Upper lobe of right lung (tissue), 1 donor: ENCODE results near the gene CACNA1B. TPM values are rescaled to one million over a fixed set of nuclear protein-coding genes. Genes with fewer than 3 reads are reported as not detected.
"Not testable (repeated sequence)": the region's sequence is repeated elsewhere in the genome, so short reads cannot be mapped to it uniquely, and the experiment has no call there.

ENCODE experiments used
- ATAC-seq: fragments of 200-7000 bp; cut with Tn5 transposase; one replicate; pipeline ENCODE4 v1.9.1; 2020; ENCODE audit warnings: mild to moderate bottlenecking, moderate library complexity
- DNase-seq: peaks from one replicate; pipeline ENCODE4 v3.0.0-alpha.2; 2020
- H3K27ac ChIP-seq: fragments of 200-600 bp; one replicate; pipeline ENCODE4 v1.8.0; 2022
- H3K27me3 ChIP-seq: fragments of 200-600 bp; one replicate; pipeline ENCODE4 v1.8.0; 2022; ENCODE audit warnings: mild to moderate bottlenecking
- H3K36me3 ChIP-seq: fragments of 200-600 bp; one replicate; pipeline ENCODE4 v1.8.0; 2022
- H3K4me1 ChIP-seq: fragments of 200-600 bp; one replicate; pipeline ENCODE4 v1.8.0; 2022
- H3K4me3 ChIP-seq: fragments of 200-600 bp; one replicate; pipeline ENCODE4 v1.8.0; 2022; ENCODE audit warnings: mild to moderate bottlenecking
- H3K9me3 ChIP-seq: fragments of 200-600 bp; one replicate; pipeline ENCODE4 v1.8.0; 2022
- CTCF ChIP-seq: fragments of 200-600 bp; IDR thresholded peaks from one replicate; pipeline ENCODE4 v1.8.0; 2022; ENCODE audit warnings: antibody characterized with exemption
- intact Hi-C: fragments of 100-400 bp; cut with DNase I; formaldehyde crosslinking; loops from one replicate; pipeline ENCODE4 v1.11.0; 2022
- total RNA-seq: library from RNA; stranded (reverse); fragmentation: NEBNext Ultra II Directional; extraction: Animal tissue kit (Norgen Biotek cat#: 25700); gene quantifications from one replicate; pipeline ENCODE4 v1.2.1, GENCODE V29; 2021
- donor health status: DM: no; HTN: yes; CAD: no; lungs with severe emphysema.

CACNA1B gene
- total RNA-seq, 1 donor from 2014 or later = 0.29 TPM

- peak; percentile 60 for DNase-seq
- Histone ChIP-seq H3K27me3 (peaks cover 16% of the 10 kb centered on the region), H3K27ac (no peak overlapping the region), H3K36me3 (no peaks in the 10 kb centered on the region), H3K4me1 (no peaks in the 10 kb centered on the region), H3K9me3 (no peaks in the 10 kb centered on the region), H3K4me3 (no peak overlapping the region)
- intact Hi-C loops = no loop called here
- no peak for ATAC-seq
- TF ChIP-seq CTCF = no peak
Observed at GRCh38 chr9:138103849-138104206, 226.2 kb downstream of the CACNA1B start.

DNA sequence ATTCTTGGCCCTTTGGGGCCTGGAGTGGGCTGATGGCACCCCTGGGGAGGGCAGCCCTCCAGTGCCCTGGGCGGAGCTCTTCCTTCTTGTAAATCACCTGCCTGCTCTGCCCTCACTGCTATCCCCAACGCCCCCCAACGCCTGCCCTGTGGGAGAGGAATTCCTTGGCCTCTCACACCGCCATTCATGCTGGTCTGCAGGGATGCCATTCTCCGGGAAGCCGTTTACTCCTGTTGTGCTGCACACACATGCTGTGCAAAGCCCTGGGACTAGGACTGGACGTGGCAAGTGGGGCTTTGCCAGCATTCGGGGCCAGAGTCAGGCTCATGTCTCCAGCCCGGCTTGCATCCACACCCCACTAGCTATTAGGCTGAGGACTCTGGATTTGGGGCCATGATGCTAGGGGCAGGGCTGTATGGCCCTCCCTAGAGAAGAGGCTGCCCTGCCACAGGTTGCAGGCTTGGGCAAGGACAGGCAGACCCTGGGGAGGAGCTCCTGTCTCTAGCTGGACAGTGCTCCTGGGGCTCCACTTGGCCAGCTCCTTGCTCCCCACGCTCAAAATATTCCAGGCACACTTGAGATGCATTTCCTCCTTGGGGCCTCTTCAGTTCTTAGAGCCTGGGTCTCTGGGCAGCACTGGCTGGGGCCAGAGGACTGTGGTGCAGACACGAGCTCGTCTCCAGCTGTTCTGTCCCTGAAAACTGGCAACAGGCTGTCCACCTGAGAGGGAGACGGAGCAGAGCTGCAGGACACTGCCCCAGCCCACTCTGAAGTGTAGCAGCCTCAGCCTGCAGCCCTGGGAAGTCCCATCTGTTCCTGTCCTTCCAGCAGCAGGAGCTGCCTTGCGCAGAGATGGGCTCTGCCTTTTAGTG is 226.9 kb downstream of the CACNA1B start:
- ATAC-seq = no peak
- H3K4me3 ChIP-seq = no peak overlapping the region
- no peaks in the 10 kb centered on the region for H3K9me3 ChIP-seq
- H3K4me1 ChIP-seq = no peaks in the 10 kb centered on the region
- H3K27me3 ChIP-seq = peaks cover 16% of the 10 kb centered on the region
- TF ChIP-seq CTCF = no peak
- intact Hi-C loops = no loop called here
- peak; percentile 58 for DNase-seq
- H3K27ac ChIP-seq = no peak overlapping the region
- H3K36me3 ChIP-seq = no peaks in the 10 kb centered on the region

- Histone ChIP-seq H3K36me3 (no peaks in the 10 kb centered on the region), H3K27ac (no peak overlapping the region), H3K4me1 (no peaks in the 10 kb centered on the region), H3K9me3 (no peaks in the 10 kb centered on the region), H3K4me3 (no peak overlapping the region), H3K27me3 (peaks cover 16% of the 10 kb centered on the region)
- no peak for ATAC-seq
- intact Hi-C loops = no loop called here
- DNase-seq = no peak
- TF ChIP-seq CTCF = no peak
Observed at GRCh38 chr9:138105123-138105415, 227.5 kb downstream of the CACNA1B start.

DNA sequence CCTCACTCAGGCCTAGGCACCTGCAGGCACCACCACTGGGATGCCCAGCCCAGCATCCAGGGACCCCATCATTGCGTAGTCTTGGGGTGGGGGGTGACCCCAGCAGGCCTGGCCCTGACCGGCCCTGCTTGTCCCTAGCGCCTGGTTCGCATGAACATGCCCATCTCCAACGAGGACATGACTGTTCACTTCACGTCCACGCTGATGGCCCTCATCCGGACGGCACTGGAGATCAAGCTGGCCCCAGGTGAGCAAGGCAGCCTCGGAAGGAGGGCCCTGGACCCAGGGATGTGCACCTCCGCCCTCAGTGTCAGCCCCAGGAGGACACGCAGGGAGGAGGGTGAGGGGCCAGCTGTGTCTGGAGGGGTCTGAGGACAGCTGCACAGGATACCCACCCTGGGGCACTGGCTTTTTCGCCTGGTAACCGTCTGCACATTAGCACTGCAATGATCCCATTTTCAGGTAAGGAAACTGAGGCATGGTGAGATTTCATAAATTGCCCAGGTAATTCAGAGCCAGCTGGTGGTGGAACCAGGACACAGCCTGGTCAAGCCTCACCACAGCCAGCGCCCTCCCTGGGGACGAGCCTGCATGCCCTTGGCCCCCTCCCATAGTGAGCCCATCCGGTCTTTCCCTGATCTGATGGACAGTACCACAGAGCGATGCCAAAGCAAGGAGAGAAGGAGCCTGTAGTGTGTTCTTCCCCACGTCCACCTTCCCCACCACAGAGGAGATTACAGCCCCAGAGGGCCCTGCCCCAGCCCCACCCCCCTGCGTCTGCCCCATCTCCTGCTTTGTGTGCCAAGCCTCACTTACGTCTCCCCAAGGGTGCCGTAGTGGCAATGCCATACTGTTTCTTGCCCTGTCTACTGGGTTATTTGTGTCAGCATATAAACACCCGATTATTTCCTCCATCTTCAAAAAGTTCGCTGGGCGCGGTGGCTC is 228.3 kb downstream of the CACNA1B start:
- peak; percentile 19 for ATAC-seq
- TF ChIP-seq CTCF = no peak

DNA sequence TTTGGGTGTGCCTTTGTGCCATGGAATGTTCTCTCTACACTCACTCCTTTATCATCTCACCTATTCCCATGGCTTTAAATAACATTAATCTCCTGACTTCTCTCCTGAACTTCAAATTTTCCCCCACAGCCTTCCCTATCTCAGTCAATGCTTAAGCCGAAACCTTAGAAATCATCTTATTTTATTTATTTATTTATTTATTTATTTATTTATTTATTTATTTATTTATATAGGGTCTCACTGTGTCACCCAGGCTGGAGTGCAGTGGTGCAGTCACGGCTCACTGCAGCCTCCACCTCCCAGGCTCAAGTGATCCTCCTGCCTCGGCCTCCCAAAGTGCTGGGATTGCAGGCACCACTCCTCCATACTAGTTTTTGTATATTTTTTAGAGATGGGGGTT is 229.5 kb downstream of the CACNA1B start:
- DNase-seq, H3K36me3 ChIP-seq, H3K4me1 ChIP-seq, H3K9me3 ChIP-seq, intact Hi-C loops, H3K27ac ChIP-seq, H3K4me3 ChIP-seq, ATAC-seq: not testable (repeated sequence)
- H3K27me3 ChIP-seq = peaks cover 16% of the 10 kb centered on the region

More for the DNA sequence above, 228.3 kb downstream of the CACNA1B start:
- DNase-seq = peak; percentile 40
- no peaks in the 10 kb centered on the region for H3K9me3 ChIP-seq
- intact Hi-C loops = no loop called here
- H3K4me1 ChIP-seq = no peaks in the 10 kb centered on the region
- no peak overlapping the region for H3K4me3 ChIP-seq
- peaks cover 16% of the 10 kb centered on the region for H3K27me3 ChIP-seq
- no peak overlapping the region for H3K27ac ChIP-seq
- no peaks in the 10 kb centered on the region for H3K36me3 ChIP-seq

DNA sequence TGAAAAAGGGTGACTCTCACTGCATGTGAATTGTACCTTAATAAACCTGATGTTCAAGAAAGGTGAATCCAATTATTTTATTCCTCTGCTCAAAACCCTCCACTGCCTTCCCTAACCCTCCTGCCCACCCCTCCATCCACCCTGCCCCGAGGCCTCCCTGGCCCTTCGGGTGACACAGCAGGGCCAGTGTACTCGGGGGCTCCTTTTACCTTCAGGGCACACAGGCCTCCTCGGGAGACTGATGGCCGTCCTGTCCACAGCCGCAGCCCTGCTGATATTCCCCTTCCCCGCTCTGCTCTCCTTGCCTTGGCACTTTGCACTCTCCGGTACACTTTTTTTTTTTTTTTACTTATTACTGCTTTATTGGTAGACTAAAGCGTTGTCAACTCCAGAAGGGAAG is 234.0 kb downstream of the CACNA1B start:
- H3K27ac ChIP-seq = no peak overlapping the region
- no peaks in the 10 kb centered on the region for H3K27me3 ChIP-seq
- peak; percentile 18 for DNase-seq
- no peaks in the 10 kb centered on the region for H3K4me1 ChIP-seq
- no peak for TF ChIP-seq CTCF
- H3K9me3 ChIP-seq = no peaks in the 10 kb centered on the region
- intact Hi-C loops = no loop called here
- no peak for ATAC-seq
- H3K36me3 ChIP-seq = no peaks in the 10 kb centered on the region
- H3K4me3 ChIP-seq = no peak overlapping the region
